ENCODE data around the gene NPPC.
"Not testable (repeated sequence)": the region's sequence is repeated elsewhere in the genome, so short reads cannot be mapped to it uniquely, and the experiment has no call there.

Gene NPPC

DNA sequence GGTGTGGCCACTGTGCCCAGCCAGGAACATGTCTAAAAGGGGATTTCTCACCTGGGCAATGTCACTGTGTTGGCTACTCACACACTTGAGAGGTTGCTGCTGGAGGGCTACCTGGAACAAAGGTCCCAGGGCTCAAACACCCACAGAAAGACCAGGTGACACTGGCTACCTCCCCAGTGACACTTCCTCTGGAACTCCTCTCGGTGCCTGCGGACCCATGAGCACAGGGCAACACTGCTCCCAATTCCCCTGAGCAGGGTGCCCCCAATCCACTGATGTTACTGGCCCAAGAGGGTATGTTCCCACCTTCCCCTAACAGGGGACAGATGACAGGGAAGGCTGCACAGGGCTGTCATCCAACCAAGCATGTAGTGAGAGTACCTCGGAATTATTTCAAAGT is 5.8 kb downstream of the NPPC start:
- Mint-ChIP-seq H3K27ac (no peak overlapping the region), H3K4me3 (no peak overlapping the region), H3K9me3 (no peaks in the 10 kb centered on the region), H3K27me3 (peaks cover 18% of the 10 kb centered on the region), H3K36me3 (no peaks in the 10 kb centered on the region), H3K4me1 (peaks cover 8% of the 10 kb centered on the region)
- no peak for ATAC-seq (ENCODE audit: low read depth)
- no peak for DNase-seq (ENCODE audit: low spot score in 2 of 2)

DNA sequence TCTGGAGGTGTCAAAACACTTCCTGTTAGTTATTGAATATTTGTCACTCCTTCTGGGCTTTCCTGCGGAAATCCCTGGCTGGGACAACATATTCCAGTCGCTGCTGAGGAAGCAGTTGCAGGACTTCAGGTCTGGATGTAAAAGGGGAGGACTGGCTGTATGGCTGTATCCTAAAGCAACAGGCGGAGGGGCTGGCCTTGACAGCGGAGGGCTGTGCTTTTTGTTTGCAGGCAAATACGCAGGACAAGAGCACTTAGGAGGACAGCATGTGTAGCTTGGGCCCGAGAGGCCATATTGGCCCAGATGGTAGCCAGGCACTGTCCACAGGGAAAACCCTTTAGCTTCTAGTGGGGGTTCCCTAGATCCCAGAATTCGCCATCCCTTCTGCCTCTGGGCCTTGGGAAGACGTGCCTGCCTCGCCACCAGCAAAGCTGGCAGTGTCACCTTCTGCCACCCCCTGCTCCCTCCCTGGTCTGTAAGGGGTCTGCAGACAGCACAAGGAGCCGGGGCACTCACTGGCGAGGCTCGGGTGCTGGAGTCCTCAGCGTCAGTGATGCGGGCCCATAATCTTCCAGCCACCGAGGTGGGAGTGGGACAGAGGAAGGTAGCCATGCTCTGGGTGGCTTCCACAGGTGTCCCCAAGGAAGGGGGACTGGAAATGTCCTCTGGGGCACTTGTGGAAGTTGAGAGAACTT is 6.7 kb downstream of the NPPC start:
- DNase-seq (ENCODE audit: low spot score in 2 of 2) (no peak), ATAC-seq (ENCODE audit: low read depth) (no peak)
- Mint-ChIP-seq H3K27ac (no peak overlapping the region), H3K4me1 (peaks cover 3% of the 10 kb centered on the region), H3K36me3 (no peaks in the 10 kb centered on the region), H3K27me3 (peaks cover 17% of the 10 kb centered on the region), H3K9me3 (no peaks in the 10 kb centered on the region), H3K4me3 (no peak overlapping the region)

DNA sequence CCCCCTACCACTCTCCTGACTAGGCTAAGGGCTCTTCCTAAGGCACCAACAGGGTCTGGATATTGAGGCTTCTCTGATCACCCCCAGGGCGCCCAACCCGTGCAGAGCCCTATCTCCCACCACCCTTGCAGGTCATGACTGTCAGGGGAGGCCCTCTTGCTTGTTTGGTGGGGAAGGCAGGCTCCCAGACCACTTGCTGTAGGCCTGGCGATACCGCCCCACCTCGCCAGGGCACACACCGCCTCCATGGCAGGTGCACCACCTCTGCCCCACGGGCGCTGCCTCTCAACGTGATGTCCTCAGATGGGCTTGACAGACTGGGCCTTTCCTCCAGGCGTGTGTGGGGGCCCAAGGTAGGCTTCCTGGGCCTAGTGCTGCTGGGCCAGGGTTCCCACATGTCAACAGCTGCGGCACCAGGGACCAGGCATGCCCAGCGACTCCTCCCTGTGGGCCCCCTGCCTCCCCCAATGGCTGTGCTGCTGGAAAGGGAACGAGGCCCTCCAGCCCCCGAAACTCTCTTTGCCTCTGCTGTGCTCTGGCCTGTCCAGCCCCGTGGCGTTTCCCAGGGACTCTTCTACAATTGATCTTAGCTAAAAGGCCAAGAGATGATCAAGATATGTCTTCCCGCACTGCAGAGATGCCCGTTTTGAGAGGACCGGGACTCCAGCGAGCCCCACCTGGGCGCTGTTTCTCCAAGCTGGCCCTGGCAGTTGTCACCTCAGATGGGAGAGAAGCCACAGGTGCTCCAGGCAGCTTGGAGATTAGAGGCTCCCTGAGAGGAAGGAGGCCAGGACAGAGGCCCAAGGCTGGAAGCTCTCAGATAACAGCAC is 7.5 kb downstream of the NPPC start:
- Mint-ChIP-seq H3K4me1 (no peaks in the 10 kb centered on the region), H3K4me3 (no peak overlapping the region), H3K27ac (no peak overlapping the region), H3K36me3 (no peaks in the 10 kb centered on the region), H3K9me3 (no peaks in the 10 kb centered on the region), H3K27me3 (peaks cover 12% of the 10 kb centered on the region)
- no peak for ATAC-seq (ENCODE audit: low read depth)
- no peak for DNase-seq (ENCODE audit: low spot score in 2 of 2)

DNA sequence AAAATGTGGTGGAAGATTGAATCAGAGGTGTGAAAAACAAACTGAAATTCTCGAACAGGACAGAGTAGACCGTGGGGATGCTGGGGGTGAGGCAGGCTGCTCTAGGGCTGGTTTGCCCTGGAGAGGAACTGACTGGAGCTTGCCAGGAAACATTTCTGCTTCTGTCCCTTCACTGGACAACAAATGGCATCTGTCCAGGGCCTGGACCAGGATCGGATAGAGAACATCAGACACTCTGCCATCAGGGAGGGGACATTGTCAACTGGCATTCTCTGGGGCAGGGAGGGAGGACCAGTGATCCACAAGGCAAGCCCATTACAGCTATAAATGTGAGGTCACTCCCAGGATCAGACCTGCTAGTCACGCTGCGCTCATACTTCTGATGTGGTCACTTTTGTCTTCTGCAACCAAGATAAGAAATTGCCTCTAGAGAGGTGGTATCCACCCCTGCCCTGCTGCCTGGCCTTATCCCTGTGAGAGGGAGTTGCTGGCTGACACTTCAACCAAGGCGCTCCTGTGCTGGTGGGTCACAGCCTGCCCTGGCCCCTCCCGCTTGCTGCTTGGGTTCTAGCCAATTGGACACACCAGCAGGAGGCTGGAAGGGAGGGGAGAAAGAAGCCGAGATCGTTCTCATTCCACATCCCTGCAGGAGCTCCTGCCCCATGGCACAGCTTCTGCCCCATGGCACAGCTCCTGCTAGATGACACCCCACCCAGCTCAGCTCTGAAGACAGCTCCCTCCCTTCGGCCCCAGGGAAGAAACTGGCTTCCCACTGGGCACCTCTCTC is 8.7 kb downstream of the NPPC start:
- DNase-seq (ENCODE audit: low spot score in 2 of 2): no peak
- ATAC-seq (ENCODE audit: low read depth): no peak
- peaks cover 12% of the 10 kb centered on the region for H3K27me3 Mint-ChIP-seq
- H3K9me3 Mint-ChIP-seq: no peaks in the 10 kb centered on the region
- no peak overlapping the region for H3K27ac Mint-ChIP-seq
- no peaks in the 10 kb centered on the region for H3K4me1 Mint-ChIP-seq
- H3K4me3 Mint-ChIP-seq: no peak overlapping the region
- no peaks in the 10 kb centered on the region for H3K36me3 Mint-ChIP-seq

DNA sequence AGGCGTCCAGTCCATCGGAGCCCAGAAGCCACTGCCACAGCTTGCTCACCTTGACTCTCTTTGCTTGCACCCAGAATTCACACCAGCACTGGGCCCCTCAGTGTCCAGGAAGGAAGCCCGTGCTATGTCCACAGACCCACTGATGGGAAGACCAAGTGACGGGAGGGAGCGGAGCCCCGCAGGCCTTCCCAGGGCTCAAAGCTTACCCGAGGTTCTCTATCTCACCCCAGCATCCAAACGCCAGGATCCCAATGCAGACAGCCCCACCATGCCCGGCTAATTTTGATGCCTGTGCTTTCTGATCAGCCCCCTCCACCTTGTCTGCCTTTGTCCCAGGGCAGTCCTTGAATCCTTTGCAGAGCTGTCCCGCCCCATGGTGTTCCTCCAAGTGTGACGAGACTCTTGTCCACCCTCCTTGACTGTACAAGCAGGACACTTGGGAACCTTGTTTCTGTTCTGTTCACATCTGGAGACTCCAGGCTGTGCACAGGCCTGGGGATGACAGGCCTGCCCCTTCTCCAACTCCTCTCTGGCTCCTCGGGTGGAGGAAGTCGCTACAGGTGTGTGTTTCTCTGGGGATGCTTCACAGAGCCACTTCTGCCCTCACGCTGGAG is 12.0 kb downstream of the NPPC start:
- H3K4me1 Mint-ChIP-seq: no peaks in the 10 kb centered on the region
- no peaks in the 10 kb centered on the region for H3K36me3 Mint-ChIP-seq
- ATAC-seq (ENCODE audit: low read depth): no peak
- no peaks in the 10 kb centered on the region for H3K9me3 Mint-ChIP-seq
- no peak overlapping the region for H3K4me3 Mint-ChIP-seq
- no peak for DNase-seq (ENCODE audit: low spot score in 2 of 2)
- no peak overlapping the region for H3K27ac Mint-ChIP-seq
- peaks cover 5% of the 10 kb centered on the region for H3K27me3 Mint-ChIP-seq

DNA sequence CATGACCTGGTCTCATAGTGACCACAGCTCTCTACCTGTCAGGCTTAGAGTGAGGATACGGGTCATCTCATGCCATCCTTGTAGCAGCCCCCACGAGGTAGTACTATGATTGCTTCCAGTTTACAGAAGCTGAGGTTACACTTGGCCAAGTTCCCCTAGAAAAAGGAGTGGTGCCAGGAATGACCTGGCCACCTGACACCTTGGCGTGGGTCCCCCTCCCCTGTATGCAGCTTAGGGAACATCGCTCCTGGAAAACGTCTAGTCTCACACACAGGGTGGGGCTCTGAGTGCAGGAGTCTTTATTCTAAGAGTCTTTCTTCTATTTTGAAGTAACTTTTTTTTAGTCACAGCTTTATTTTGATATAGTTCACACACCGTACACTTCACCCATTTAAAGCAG is 14.8 kb downstream of the NPPC start:
- no peak for ATAC-seq (ENCODE audit: low read depth)
- no peak overlapping the region for H3K4me3 Mint-ChIP-seq
- no peaks in the 10 kb centered on the region for H3K9me3 Mint-ChIP-seq
- no peaks in the 10 kb centered on the region for H3K4me1 Mint-ChIP-seq
- peaks cover 3% of the 10 kb centered on the region for H3K27me3 Mint-ChIP-seq
- no peak for DNase-seq (ENCODE audit: low spot score in 2 of 2)
- H3K27ac Mint-ChIP-seq: no peak overlapping the region
- H3K36me3 Mint-ChIP-seq: no peaks in the 10 kb centered on the region

DNA sequence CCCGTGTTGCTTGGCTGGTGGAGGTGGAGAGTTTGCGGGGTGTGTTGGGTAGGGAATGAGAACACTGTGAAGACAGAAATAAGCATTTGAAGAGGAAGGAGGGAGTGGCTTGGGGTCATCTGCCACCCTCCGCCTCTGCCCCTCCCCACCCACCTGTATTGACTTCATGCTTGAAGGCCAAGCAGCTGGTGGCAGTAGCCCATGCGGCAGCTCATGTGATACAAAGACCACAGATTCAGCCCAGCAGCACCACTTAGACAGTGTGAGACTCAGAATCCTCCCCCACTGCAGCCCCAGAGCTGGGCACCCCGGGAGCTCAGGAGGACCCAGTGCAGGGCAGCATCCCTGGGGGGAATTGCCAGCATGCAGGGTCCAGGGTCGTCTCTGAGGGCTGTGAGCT is 15.4 kb downstream of the NPPC start:
- ATAC-seq (ENCODE audit: low read depth): no peak
- no peaks in the 10 kb centered on the region for H3K4me1 Mint-ChIP-seq
- H3K4me3 Mint-ChIP-seq: no peak overlapping the region
- no peak overlapping the region for H3K27ac Mint-ChIP-seq
- no peaks in the 10 kb centered on the region for H3K36me3 Mint-ChIP-seq
- DNase-seq (ENCODE audit: low spot score in 2 of 2): no peak
- H3K27me3 Mint-ChIP-seq: peaks cover 3% of the 10 kb centered on the region
- H3K9me3 Mint-ChIP-seq: no peaks in the 10 kb centered on the region

DNA sequence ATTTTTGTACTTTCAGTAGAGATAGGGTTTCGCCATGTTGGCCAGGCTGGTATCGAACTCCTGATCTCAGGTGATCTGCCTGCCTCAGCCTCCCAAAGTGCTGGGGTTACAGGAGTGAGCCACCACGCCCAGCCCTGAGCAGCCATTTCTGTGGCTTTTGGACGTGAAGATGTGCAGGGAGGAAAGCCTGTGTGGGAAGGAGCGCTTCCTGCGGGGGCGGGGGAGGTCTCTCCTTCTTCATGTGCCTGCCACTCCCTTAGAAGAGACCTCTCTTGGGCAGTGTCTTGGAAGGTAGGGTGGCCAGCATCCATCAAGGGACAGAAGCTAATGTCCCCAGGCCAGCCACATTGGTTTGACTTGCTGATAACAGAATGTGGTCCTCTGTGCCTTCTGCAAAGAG is 16.0 kb downstream of the NPPC start:
- not testable (repeated sequence) for H3K27ac Mint-ChIP-seq; DNase-seq (ENCODE audit: low spot score in 2 of 2); H3K9me3 Mint-ChIP-seq; H3K4me3 Mint-ChIP-seq; H3K4me1 Mint-ChIP-seq; H3K36me3 Mint-ChIP-seq; ATAC-seq (ENCODE audit: low read depth); H3K27me3 Mint-ChIP-seq

DNA sequence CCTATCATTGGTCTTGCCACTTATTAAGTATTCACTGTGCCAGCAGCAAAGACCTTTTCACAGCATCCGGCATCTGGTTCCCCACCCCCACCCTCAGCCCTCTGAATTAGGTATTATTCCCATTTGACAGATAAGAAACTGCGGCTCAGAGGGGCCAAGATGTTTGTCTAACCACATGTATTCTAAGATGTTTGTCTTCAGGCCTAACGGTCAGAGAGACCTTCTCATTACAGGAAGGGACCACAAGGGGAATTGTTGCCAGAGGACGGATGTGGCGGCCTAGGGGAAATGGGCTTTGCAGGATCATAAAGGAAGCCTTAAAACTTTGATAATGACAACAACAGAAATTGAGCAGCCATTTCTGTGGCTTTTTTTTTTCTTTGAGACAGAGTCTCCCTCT is 16.6 kb downstream of the NPPC start:
- no peak for DNase-seq (ENCODE audit: low spot score in 2 of 2)
- no peaks in the 10 kb centered on the region for H3K4me1 Mint-ChIP-seq
- no peaks in the 10 kb centered on the region for H3K9me3 Mint-ChIP-seq
- ATAC-seq (ENCODE audit: low read depth): no peak
- H3K27ac Mint-ChIP-seq: no peak overlapping the region
- no peaks in the 10 kb centered on the region for H3K36me3 Mint-ChIP-seq
- H3K27me3 Mint-ChIP-seq: peaks cover 2% of the 10 kb centered on the region
- no peak overlapping the region for H3K4me3 Mint-ChIP-seq

DNA sequence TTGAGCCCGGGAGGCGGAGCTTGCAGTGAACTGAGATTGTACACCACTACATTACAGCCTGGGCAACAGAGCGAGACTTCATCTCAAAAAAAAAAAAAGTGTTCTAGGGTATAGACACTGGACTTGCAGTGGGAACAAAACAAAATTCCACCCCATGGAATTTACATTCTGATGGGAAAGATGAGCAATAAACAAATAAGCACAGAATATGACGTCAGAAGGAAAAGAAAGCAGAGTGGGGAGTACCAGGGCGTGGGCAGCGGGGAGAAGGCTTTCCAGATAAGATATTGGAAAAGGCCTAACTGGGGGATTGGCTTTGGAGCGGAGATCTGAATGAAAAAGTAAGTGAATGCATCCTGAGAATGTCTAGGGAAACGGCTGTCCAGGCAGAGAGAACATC is 17.6 kb downstream of the NPPC start:
- H3K36me3 Mint-ChIP-seq: no peaks in the 10 kb centered on the region
- peaks cover 1% of the 10 kb centered on the region for H3K27me3 Mint-ChIP-seq
- no peaks in the 10 kb centered on the region for H3K4me1 Mint-ChIP-seq
- H3K4me3 Mint-ChIP-seq: no peak overlapping the region
- H3K27ac Mint-ChIP-seq: no peak overlapping the region
- no peak for DNase-seq (ENCODE audit: low spot score in 2 of 2)
- no peaks in the 10 kb centered on the region for H3K9me3 Mint-ChIP-seq
- no peak for ATAC-seq (ENCODE audit: low read depth)

DNA sequence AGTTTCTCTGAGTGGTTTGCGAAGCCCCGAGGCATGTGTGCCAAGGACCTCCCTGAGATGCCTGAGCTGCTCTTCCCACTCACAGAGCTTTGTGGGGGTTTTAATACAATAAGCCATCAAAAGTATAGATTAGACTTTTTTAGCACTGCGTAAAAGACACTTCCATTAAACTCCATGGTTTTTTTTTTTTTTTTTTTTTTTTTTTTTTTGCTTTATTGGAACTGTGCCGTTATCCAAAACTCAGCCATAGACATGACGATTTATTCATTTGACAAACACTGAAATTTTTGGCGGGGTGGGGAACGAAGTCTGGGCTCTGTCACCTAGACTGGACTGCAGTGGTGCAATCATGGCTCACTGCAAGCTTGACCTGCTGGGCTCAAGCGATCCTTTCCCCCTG is 18.4 kb downstream of the NPPC start:
- Mint-ChIP-seq H3K4me3 (no peak overlapping the region), H3K9me3 (no peaks in the 10 kb centered on the region), H3K4me1 (no peaks in the 10 kb centered on the region), H3K36me3 (no peaks in the 10 kb centered on the region), H3K27ac (no peak overlapping the region), H3K27me3 (no peaks in the 10 kb centered on the region)
- DNase-seq (ENCODE audit: low spot score in 2 of 2): no peak
- ATAC-seq (ENCODE audit: low read depth): no peak

DNA sequence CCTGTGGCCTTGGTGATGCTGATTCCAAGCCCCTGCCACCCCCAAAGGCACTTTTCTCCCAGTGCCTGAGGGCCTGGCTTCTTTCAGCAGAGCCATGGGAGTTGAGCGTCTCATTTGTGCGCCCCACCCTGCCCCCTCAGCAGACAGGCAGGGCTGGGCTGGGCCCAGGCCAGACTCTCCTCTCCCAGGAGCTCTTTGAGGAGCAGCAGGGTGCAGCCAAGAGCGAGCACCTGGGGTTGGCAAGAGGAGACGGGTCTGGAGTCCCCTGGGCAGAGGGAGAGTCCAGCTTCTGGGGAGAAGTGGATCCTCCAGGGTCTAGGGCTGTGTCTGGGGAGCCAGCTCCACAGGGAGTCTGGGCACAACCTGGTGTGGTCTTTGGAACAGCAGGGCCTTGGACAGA is 21.2 kb downstream of the NPPC start:
- Mint-ChIP-seq H3K4me3 (no peak overlapping the region), H3K27ac (no peak overlapping the region), H3K36me3 (no peaks in the 10 kb centered on the region), H3K27me3 (peaks cover 4% of the 10 kb centered on the region), H3K9me3 (no peaks in the 10 kb centered on the region), H3K4me1 (no peaks in the 10 kb centered on the region)
- DNase-seq (ENCODE audit: low spot score in 2 of 2) (no peak), ATAC-seq (ENCODE audit: low read depth) (no peak)

DNA sequence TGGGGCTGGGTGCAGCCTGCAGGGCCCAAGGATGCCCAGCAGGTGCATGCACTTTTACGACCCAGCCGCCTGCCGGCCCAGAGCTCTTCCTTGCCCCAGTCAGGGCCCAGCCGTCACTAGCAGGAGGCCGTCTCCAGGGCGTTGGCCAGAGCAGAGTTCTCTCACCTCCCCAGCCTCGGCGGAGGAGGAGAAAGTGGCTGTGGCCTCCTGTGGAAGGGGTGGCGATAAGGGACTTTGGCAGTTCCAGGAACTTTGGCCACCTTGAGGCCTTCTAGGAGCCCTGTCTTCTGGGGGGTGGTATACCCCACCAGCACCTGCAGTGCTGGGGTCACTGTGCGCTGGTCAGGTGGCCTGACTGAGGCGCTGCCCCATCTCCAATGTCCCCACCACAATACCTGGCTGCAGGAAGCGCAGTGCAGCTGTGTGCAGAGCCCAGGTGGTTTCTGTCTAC is 22.0 kb downstream of the NPPC start:
- Mint-ChIP-seq H3K4me3 (no peak overlapping the region), H3K9me3 (no peaks in the 10 kb centered on the region), H3K4me1 (no peaks in the 10 kb centered on the region), H3K27me3 (peaks cover 4% of the 10 kb centered on the region), H3K27ac (no peak overlapping the region), H3K36me3 (no peaks in the 10 kb centered on the region)
- ATAC-seq (ENCODE audit: low read depth) (no peak), DNase-seq (ENCODE audit: low spot score in 2 of 2) (no peak)

DNA sequence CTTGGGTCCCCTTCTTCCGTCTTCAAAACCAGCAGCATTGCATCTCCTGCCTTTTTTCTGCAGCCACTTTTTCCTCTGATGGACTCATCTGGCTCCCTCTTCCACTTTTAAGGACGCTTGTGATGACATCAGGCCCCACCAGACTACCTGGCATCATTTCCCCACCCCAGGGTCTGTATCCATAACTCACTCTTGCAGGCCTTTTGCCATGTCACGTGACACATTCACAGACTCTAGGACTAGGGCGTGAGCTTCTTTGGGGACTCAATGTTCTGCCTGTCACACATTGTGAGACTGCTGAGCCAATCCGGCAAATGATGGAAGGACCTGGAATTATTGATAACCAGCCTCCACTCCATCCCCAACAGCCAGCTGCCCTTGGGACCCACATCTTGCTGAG is 23.6 kb downstream of the NPPC start:
- Mint-ChIP-seq H3K9me3 (no peaks in the 10 kb centered on the region), H3K4me3 (no peak overlapping the region), H3K27me3 (peaks cover 4% of the 10 kb centered on the region), H3K36me3 (no peaks in the 10 kb centered on the region), H3K27ac (no peak overlapping the region), H3K4me1 (no peaks in the 10 kb centered on the region)
- ATAC-seq (ENCODE audit: low read depth) (no peak), DNase-seq (ENCODE audit: low spot score in 2 of 2) (no peak)
